ENCODE results near the gene COMMD2.

COMMD2 gene

GRCh38 chr3:149752051-149752787, at the start of gene COMMD2:
Gene COMMD2, minus strand, starts transcription at chr3:149752489. Its CDS starts 45 bp downstream, at chr3:149752444.
- peak; percentile 83 for DNase-seq (ENCODE audit: low spot score)

DNA sequence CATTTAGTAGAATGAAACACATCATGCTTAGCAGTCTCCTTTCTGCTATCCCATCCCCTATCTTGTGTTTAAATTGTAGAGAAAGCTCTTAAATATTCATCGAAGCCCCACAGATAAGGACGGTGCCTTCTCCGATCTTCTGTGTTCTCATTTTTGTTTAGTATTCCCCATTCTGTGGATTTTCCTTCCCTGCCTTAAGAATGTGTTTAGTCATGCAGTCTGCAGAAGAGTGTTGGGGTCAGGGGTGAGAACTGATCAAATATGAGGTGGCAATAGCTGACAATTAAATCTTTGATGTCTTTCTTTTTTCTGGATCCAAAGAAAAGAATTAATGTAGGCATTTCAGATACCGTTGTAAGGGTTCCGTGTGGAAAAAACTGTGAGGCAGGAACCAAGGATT, 49.4 kb upstream of the COMMD2 start:
- DNase-seq (ENCODE audit: low spot score) = no peak

- no peak for DNase-seq (ENCODE audit: low spot score)
Observed at GRCh38 chr3:149801195-149801594, 48.9 kb upstream of the COMMD2 start.

DNA sequence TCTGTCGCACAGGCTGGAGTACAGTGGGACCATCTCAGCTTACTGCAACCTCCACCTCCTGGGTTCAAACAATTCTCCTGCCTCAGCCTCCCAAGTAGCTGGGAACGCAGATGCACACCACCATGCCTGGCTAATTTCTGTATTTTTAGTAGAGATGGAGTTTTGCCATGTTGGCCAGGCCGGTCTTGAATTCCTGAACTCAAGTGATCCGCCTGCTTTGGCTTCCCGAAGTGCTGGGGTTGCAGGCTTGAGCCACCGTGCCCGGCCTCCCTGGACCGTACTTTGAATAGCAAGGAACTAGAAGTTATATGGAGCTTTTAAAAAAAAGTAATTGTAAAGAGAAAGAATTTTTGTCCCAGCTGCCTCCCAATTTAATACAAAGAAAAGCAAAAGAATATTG, 48.4 kb upstream of the COMMD2 start:
- DNase-seq (ENCODE audit: low spot score) = no peak

GRCh38 chr3:149796026-149796425, 43.7 kb upstream of the COMMD2 start:
- no peak for DNase-seq (ENCODE audit: low spot score)

DNA sequence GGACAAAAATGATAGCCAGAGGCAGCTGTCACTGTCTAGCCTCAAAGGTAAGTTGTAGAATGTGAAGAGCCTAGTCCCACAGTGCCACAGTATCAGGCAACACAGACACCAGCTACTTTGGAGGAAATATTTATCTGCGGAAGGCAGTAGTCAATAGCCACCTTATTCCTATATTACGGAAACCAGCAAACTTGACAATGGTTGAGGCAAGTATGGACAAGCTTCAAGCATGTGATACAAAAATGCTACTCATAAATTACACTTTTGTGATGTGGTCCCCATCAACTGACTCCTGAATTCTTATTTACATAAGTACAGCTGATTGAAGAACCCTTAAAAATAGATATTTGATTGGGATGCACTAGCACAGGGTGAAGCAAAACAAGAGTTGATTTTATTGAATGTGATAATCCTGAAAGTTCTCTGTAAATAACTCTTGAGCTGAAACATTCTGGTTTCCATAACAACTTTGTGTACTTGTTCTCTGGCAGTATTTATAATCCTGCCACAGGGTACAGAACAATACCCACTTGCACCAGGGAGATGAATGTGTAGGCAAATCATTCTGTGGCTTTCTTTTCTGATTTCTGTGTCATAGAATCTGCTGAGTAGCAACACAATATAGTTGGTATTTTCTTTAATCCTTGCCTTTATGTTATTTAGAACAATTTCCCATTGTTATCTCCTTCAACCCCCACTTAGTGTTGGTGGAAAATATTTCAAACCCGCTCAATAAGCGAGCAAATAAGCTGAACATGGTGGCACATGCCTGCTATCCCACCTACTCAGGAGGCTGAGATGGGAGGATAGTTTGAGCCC, 40.4 kb upstream of the COMMD2 start, which contains the start of gene ANKUB1:
ANKUB1 (minus strand) TSS at position 103 of the 819 bp plus-strand sequence. CDS start 188 bp downstream, outside the sequence.
- no peak for DNase-seq (ENCODE audit: low spot score)

GRCh38 chr3:149790698-149791097, 38.4 kb upstream of the COMMD2 start:
- no peak for DNase-seq (ENCODE audit: low spot score)

DNA sequence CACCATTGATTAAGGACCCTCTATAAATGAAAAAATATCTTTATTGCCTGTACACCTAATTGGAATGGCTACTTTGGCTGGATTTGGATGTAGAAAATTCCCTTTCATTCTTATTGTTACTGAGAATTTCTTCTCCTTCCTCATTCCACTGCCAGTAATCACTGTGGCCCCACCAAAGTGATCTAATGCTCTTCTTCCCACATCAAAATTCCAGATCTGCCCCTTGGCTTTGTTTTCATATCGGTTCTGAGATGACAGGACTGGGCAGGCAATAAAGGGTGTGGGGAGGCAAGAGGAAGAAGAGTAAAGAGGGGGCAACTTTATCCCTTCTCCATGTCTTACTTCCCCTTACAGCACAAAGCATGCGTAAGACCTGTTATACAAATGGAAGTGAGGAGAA, 38.0 kb upstream of the COMMD2 start:
- DNase-seq (ENCODE audit: low spot score) = no peak

- no peak for DNase-seq (ENCODE audit: low spot score)
Observed at GRCh38 chr3:149784064-149784704, 31.9 kb upstream of the COMMD2 start.

DNA sequence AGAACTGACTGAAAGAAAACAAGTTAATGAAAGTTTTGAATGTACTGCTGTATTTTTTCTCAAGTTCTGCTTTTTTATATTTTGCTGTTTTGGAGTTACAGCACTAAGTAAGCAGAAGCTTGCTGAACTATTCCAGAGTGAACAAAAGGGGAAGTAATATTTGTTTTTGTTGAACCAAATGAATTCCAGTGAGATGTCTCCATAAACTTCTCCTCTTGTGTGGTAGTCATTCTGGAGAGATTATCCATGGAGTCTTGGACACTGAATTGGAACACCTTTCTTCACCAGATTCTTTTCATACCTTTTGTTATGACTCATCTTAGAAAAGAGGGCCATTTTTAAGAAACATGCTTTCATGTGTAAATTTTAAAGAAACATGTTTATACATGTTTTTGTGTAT, 31.3 kb upstream of the COMMD2 start:
- DNase-seq (ENCODE audit: low spot score) = no peak

- DNase-seq (ENCODE audit: low spot score) = no peak
Observed at GRCh38 chr3:149781741-149782140, 29.5 kb upstream of the COMMD2 start.

DNA sequence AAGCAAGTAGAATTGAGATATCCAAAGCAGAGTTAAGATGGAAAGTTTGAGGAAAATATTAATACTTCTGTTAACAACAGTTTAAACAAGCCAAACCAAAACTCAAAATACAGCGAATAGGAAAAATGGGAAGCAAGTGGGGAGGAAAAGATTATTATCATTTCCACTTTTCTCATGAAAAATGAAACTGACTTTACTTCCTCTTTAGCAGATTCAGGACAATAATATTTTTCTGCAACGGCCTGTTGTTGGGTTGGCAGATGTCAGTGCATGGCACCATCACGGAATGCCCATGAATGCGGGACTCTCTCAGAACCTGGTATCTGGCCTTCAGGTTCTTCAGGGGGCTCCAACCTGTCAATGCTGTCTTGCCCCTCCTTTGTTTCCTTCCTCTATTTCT, 28.9 kb upstream of the COMMD2 start:
- DNase-seq (ENCODE audit: low spot score) = no peak

DNA sequence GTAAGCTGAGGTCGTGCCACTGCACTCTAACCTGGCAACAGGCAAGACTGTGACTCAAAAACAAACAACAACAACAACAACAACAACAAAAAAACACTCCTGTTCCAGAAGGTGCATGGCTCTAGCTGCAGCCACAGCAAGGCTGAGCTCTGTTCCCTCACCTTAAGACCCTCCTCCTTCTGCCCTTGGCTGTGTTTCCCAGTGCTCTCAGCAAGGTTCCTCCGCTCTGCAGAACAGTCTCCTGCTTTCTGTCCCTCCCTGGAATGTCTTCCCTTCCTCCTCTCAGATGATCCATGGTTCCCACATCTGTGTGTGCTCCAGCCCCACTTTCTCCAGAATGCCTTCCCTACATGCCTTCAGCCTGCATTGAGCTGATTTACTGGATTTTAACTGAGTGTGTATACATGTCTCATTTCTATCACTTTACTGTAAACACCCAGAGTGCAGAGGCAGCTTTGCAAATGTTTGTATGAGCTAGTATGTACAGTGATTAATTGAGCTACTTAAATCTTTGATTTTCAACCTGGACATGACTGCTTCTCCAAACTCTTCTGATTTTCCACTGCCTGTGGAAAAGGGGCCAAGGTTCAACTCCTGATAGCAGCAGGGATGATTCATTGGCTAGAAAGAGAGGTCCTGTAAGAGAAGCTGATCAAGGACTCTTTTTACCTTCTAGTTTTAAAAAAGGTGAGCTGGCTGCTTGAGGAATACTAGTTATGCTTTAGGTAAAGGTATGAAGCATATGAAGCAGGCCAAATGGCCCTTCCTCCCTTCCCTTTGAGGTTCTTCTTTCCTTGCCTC, 25.3 kb upstream of the COMMD2 start:
- no peak for DNase-seq (ENCODE audit: low spot score)

DNA sequence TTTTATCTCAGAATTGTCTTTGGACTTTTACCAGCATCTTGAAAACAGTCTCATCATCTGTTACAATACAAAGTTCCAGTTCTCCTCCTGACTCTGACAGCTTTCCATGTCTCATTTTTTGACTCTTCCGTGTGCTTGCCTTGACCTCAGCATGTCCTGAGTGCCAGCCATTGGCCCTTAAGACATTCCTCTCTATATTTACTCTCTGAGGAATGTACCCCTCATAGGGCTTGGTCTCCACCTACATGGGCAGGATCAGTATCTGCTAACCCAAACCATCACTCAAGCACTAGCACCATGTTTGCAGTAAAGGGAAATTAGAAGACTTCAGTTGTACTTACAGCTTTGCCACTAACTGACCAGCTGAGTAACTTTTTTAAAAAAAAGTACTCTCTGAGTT, 23.9 kb upstream of the COMMD2 start:
- no peak for DNase-seq (ENCODE audit: low spot score)

DNA sequence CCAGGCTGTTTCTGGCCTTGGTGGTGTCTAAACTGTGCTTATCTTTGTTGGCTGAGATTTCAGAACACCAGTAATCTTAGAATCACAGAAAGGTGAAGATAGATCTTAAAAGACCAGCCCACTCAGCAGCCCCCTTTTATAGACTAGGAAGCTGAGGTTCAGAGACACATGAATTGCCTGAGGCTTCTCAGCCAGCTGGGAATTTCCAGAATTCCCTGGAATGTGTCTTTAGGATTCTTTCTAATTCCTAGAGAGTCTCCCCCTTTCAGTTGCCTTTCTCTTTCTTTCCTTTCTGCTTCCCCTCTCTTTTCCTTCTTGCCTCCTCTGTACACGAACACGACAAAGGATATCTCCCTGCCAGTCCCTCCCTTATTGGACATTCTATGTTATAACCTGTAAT, 20.6 kb upstream of the COMMD2 start:
- DNase-seq (ENCODE audit: low spot score) = no peak

GRCh38 chr3:149771652-149772271, 19.5 kb upstream of the COMMD2 start:
- DNase-seq (ENCODE audit: low spot score) = peak; percentile 35

GRCh38 chr3:149770246-149770645, 18.0 kb upstream of the COMMD2 start:
- DNase-seq (ENCODE audit: low spot score) = no peak

DNA sequence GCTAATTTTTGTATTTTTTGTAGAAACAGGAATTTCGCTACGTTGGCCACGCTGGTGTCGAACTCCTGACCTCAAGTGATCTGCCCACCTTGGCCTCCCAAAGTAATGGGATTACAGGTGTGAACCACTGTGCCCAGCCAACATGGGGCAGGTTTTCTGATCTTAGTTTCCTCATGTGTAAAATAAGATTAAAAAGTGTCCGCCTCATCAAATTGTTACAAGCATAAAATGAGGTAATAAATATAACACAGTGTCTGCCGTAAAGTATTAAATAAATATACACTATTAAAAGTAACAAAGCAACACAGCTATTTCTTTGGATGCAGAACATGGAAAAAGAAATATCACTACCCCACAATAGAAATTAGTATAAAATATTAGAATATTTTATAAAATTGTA, 16.4 kb upstream of the COMMD2 start:
- DNase-seq (ENCODE audit: low spot score) = no peak

DNA sequence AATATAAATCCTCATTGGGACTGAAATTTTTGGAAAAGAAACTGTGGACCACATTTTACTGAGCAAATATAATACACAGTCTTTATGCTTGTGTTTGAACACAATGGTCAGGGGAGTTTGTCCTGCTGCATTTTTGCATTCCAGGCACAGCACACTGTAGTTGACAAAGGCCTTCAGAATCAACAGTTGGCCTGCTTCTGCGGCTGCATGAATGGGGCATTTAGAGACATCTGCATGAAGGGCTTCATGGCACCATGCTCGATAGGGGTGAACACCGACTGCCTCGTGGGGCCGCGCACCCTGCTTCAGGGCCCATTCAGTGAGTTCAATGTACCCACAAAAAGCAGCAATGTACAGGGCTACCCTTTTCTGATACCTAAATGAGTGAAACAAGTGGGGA, 15.4 kb upstream of the COMMD2 start:
- no peak for DNase-seq (ENCODE audit: low spot score)

DNA sequence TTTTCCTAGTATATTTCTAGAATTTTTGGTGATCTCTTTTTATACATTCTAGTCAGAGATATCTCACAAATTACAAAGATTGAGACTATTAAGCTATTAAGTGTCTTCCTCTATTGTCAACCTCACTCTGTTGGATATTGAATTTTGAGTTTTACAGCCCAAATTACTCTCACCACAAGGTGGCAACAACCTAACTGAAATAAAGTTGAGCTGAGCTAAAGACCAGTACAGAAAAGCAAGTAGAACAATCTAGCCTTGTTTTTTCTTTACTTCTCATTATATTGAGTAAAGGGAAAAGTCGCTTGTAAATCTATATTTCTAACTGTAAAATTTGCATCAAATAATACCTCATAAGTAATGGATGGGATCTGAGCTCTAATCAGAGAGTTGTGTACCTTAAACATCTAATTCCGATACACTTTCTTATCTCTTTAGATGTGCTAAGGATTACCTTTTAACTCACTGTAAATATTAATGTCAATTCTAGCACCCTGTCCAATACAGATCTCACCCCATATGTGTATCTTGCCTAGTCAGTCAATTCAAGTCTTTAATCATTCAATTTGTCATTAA, 13.6 kb upstream of the COMMD2 start:
- no peak for DNase-seq (ENCODE audit: low spot score)

GRCh38 chr3:149764302-149764701, 12.0 kb upstream of the COMMD2 start:
- no peak for DNase-seq (ENCODE audit: low spot score)

Data from CD4-positive, alpha-beta T cell treated with Interleukin-15 for 4 hours (primary cell).